Hepatocyte (in vitro differentiated cells): ENCODE data around the gene KIF4A. TPM values are rescaled to one million over a fixed set of nuclear protein-coding genes. Genes with fewer than 3 reads are reported as not detected.
A peak's percentile ranks its signal among the peaks of the same experiment; 100 is the strongest.

Source experiments
- DNase-seq: peaks from one replicate; pipeline ENCODE4 v3.0.0-alpha.2; 2016; ENCODE audit warnings: low spot score
- H2AFZ ChIP-seq: fragments of 200-600 bp; sonication (generic); 2 replicates; pipeline ENCODE4 v1.6.0; 2016; ENCODE audit warnings: antibody characterized with exemption, mild to moderate bottlenecking
- H3K27ac ChIP-seq: fragments of 200-600 bp; sonication (generic); 2 replicates; pipeline ENCODE4 v1.5.1; 2016; ENCODE audit warnings: mild to moderate bottlenecking
- H3K27me3 ChIP-seq: fragments of 200-600 bp; sonication (generic); 2 replicates; pipeline ENCODE4 v1.6.1; 2016
- H3K36me3 ChIP-seq: fragments of 200-600 bp; sonication (generic); replicated peaks from 2 replicates; pipeline ENCODE4 v1.5.1; 2016; ENCODE audit warnings: low read depth; ENCODE audit not compliant: insufficient read depth
- H3K4me1 ChIP-seq: fragments of 200-600 bp; sonication (generic); 2 replicates; pipeline ENCODE4 v1.5.1; 2016; ENCODE audit warnings: mild to moderate bottlenecking, moderate library complexity; ENCODE audit not compliant: insufficient read depth
- H3K4me2 ChIP-seq: fragments of 200-600 bp; sonication (generic); 2 replicates; pipeline ENCODE4 v1.6.0; 2016
- H3K4me3 ChIP-seq: fragments of 200-600 bp; sonication (generic); 2 replicates; pipeline ENCODE4 v1.5.1; 2016; ENCODE audit warnings: mild to moderate bottlenecking
- H3K79me2 ChIP-seq: fragments of 200-600 bp; sonication (generic); 2 replicates; pipeline ENCODE4 v1.6.0; 2017; ENCODE audit warnings: mild to moderate bottlenecking
- H3K9me2 ChIP-seq: fragments of 200-600 bp; sonication (generic); replicated peaks from 2 replicates; pipeline ENCODE4 v1.6.0; 2017; ENCODE audit warnings: mild to moderate bottlenecking; ENCODE audit not compliant: insufficient read depth
- H3K9me3 ChIP-seq: fragments of 200-600 bp; sonication (generic); 2 replicates; pipeline ENCODE4 v1.5.1; 2016; ENCODE audit warnings: low read depth, mild to moderate bottlenecking
- H4K20me1 ChIP-seq: fragments of 200-600 bp; sonication (generic); 2 replicates; pipeline ENCODE4 v1.6.0; 2016; ENCODE audit warnings: mild to moderate bottlenecking; ENCODE audit not compliant: insufficient read depth, poor library complexity, severe bottlenecking
- EZH2 ChIP-seq: fragments of 200-600 bp; sonication (generic); IDR thresholded peaks from 2 replicates; pipeline ENCODE4 v1.6.1; 2016; ENCODE audit warnings: antibody characterized with exemption, mild to moderate bottlenecking, borderline replicate concordance
- EZH2phosphoT487 ChIP-seq: fragments of 200-600 bp; sonication (generic); IDR thresholded peaks from one replicate; pipeline ENCODE4 v1.6.1; 2018; ENCODE audit warnings: antibody characterized with exemption, mild to moderate bottlenecking, low read depth, moderate library complexity; ENCODE audit not compliant: unreplicated experiment, severe bottlenecking
- WGBS: methylation state at CpG from one replicate; pipeline ENCODE4 v1.1.6; 2016; ENCODE audit warnings: low lambda C conversion rate; ENCODE audit errors: missing lambda C conversion rate; 5-methylcytosine and 5-hydroxymethylcytosine counted together
- polyA plus RNA-seq: library from polyadenylated mRNA; unstranded; fragments of >200 nt; fragmentation: Nextera tagmentation; extraction: Ambion mirVana; gene quantifications from 2 replicates; pipeline ENCODE4 v1.2.1, GENCODE V29; 2016
- total RNA-seq: library from RNA; depleted of rRNA; stranded (reverse); fragments of >200 nt; gene quantifications from 2 replicates; pipeline ENCODE4 v1.2.3, GENCODE V29; 2014
- TF ChIP-seq, protein P1 (sequence below): fragments of 200-600 bp; sonication (generic); IDR thresholded peaks from 2 replicates; pipeline ENCODE4 v1.5.1; 2016; ENCODE audit warnings: antibody characterized with exemption, mild to moderate bottlenecking; ENCODE audit not compliant: poor library complexity

The KIF4A gene
- total and polyA plus RNA-seq, 2 experiments from 2014 or later, result 4.2 to 6.4 TPM

DNA sequence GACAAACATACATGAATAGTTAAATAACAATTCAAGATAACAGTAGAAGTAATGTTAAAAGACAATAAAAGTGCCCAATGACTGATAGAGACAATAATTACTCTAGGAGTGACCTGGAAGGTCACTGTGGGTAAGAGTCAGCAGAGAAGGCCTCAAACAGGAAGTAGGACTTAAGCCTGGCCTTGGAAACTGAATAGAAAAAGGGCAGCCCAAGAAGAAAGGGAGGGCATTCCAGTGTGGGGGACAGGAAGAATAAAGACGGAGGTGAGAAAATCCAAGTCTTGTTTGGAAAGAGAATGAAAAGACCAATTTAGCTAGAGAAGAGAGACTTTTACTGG, 35.9 kb upstream of the KIF4A start:
- no peak overlapping the region for H3K4me3 ChIP-seq
- peak overlapping the region; percentile 90 for H3K27ac ChIP-seq
- no peaks in the 10 kb centered on the region for H3K36me3 ChIP-seq
- no peak for DNase-seq
- peaks cover 12% of the 10 kb centered on the region for H3K4me1 ChIP-seq
- H3K4me2 ChIP-seq, result no peak overlapping the region
- no peaks in the 10 kb centered on the region for H3K9me3 ChIP-seq
- no peak overlapping the region for H2AFZ ChIP-seq
- 50% methylated on average over 1 of the region's 1 CpG for WGBS
- H3K9me2 ChIP-seq, result no peaks in the 10 kb centered on the region
- H4K20me1 ChIP-seq, result no peaks in the 10 kb centered on the region
- H3K79me2 ChIP-seq, result no peaks in the 10 kb centered on the region
- TF ChIP-seq, protein P1, sequence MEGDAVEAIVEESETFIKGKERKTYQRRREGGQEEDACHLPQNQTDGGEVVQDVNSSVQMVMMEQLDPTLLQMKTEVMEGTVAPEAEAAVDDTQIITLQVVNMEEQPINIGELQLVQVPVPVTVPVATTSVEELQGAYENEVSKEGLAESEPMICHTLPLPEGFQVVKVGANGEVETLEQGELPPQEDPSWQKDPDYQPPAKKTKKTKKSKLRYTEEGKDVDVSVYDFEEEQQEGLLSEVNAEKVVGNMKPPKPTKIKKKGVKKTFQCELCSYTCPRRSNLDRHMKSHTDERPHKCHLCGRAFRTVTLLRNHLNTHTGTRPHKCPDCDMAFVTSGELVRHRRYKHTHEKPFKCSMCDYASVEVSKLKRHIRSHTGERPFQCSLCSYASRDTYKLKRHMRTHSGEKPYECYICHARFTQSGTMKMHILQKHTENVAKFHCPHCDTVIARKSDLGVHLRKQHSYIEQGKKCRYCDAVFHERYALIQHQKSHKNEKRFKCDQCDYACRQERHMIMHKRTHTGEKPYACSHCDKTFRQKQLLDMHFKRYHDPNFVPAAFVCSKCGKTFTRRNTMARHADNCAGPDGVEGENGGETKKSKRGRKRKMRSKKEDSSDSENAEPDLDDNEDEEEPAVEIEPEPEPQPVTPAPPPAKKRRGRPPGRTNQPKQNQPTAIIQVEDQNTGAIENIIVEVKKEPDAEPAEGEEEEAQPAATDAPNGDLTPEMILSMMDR, result no peak
- TF ChIP-seq EZH2phosphoT487 (no peak), EZH2 (no peak)
- no peaks in the 10 kb centered on the region for H3K27me3 ChIP-seq

DNA sequence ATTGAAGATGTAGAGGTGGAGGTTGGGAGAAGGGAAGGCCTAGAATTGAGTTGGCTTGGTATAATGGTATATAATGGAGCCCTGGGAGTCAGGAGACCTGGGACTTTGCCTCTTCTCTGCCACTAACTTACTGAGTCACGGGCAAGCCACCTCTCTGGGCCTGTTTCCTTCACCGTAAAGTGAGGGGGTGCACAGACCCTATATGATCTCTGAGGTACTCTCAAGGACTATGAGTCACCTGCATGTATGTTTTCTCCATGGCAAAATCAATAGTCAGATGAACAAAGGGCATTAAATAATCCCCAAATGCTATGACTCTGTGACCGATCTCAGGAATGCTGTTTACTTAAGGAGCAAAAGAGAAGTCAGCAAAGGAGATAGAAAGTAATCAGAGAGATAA, 35.0 kb upstream of the KIF4A start:
- no peaks in the 10 kb centered on the region for H3K27me3 ChIP-seq
- H3K9me2 ChIP-seq, result no peaks in the 10 kb centered on the region
- peak; percentile 41 for DNase-seq
- WGBS, result 63% methylated on average over 3 of the region's 3 CpGs
- peak overlapping the region; percentile 90 for H3K27ac ChIP-seq
- peaks cover 12% of the 10 kb centered on the region for H3K4me1 ChIP-seq
- no peak overlapping the region for H3K4me3 ChIP-seq
- TF ChIP-seq, protein P1, result no peak
- TF ChIP-seq EZH2phosphoT487 (no peak), EZH2 (no peak)
- H2AFZ ChIP-seq, result no peak overlapping the region
- H3K79me2 ChIP-seq, result no peaks in the 10 kb centered on the region
- H3K4me2 ChIP-seq, result no peak overlapping the region
- H3K9me3 ChIP-seq, result no peaks in the 10 kb centered on the region
- no peaks in the 10 kb centered on the region for H3K36me3 ChIP-seq
- no peaks in the 10 kb centered on the region for H4K20me1 ChIP-seq

DNA sequence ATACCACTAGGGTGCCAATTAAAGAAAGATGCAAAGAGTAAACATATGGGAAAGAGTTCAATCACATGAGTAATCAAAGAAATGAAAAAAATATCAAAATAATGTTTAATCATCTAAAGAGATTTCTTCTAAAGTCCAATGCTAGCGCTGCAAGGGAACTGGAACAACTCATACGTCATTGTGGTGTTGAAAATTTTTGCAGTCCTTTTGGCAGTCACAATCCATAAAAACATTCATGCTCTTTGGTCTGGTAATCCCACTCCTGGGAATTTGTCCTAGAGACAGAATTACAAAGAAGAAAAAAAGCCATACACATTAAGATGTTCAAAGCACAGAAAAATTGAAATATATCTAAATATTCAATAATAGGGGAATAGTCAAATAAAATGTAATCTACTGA, 34.5 kb upstream of the KIF4A start:
- Histone ChIP-seq H3K36me3 (no peaks in the 10 kb centered on the region), H3K4me3 (no peak overlapping the region), H3K4me2 (no peak overlapping the region), H3K27ac (peak overlapping the region; percentile 78), H4K20me1 (no peaks in the 10 kb centered on the region), H3K4me1 (peaks cover 12% of the 10 kb centered on the region), H3K27me3 (no peaks in the 10 kb centered on the region), H3K9me3 (no peaks in the 10 kb centered on the region), H3K79me2 (no peaks in the 10 kb centered on the region), H3K9me2 (no peaks in the 10 kb centered on the region), H2AFZ (no peak overlapping the region)
- 66% methylated on average over 2 of the region's 2 CpGs for WGBS
- TF ChIP-seq EZH2 (no peak), EZH2phosphoT487 (no peak)
- TF ChIP-seq, protein P1, result no peak
- no peak for DNase-seq
